Mesodermal cell (in vitro differentiated cells): Measurements from ENCODE around the gene IFNGR2.
"Not testable (repeated sequence)": the region's sequence is repeated elsewhere in the genome, so short reads cannot be mapped to it uniquely, and the experiment has no call there.

ENCODE experiments used
- H3K27ac ChIP-seq: 2 replicates; pipeline ENCODE4 v1.7.0; 2013; ENCODE audit warnings: mild to moderate bottlenecking, low read depth, low read length, moderate library complexity; ENCODE audit not compliant: severe bottlenecking
- H3K36me3 ChIP-seq: 2 replicates; pipeline ENCODE4 v1.7.1; 2013; ENCODE audit warnings: mild to moderate bottlenecking, low read length, moderate library complexity; ENCODE audit not compliant: control insufficient read depth, insufficient read depth
- H3K4me1 ChIP-seq: one replicate; pipeline ENCODE4 v1.7.1; 2013; ENCODE audit warnings: mild to moderate bottlenecking, low read length; ENCODE audit not compliant: insufficient read depth, control insufficient read depth, poor library complexity, severe bottlenecking
- H3K4me3 ChIP-seq: 2 replicates; pipeline ENCODE4 v1.7.0; 2013; ENCODE audit warnings: low read length, control low read depth, mild to moderate bottlenecking; ENCODE audit not compliant: insufficient read depth, poor library complexity, severe bottlenecking; ENCODE audit errors: extremely low read depth
- H3K9me3 ChIP-seq: 2 replicates; pipeline ENCODE4 v1.7.1; 2013; ENCODE audit warnings: mild to moderate bottlenecking, low read length, moderate library complexity; ENCODE audit not compliant: control insufficient read depth
- WGBS, 2 experiments: methylation state at CpG; one replicate each; pipeline ENCODE4 v1.1.5; 2013; ENCODE audit warnings: missing lambda C conversion rate in 2 of 2; ENCODE audit not compliant: insufficient coverage in 2 of 2; 5-methylcytosine and 5-hydroxymethylcytosine counted together

The IFNGR2 gene

DNA sequence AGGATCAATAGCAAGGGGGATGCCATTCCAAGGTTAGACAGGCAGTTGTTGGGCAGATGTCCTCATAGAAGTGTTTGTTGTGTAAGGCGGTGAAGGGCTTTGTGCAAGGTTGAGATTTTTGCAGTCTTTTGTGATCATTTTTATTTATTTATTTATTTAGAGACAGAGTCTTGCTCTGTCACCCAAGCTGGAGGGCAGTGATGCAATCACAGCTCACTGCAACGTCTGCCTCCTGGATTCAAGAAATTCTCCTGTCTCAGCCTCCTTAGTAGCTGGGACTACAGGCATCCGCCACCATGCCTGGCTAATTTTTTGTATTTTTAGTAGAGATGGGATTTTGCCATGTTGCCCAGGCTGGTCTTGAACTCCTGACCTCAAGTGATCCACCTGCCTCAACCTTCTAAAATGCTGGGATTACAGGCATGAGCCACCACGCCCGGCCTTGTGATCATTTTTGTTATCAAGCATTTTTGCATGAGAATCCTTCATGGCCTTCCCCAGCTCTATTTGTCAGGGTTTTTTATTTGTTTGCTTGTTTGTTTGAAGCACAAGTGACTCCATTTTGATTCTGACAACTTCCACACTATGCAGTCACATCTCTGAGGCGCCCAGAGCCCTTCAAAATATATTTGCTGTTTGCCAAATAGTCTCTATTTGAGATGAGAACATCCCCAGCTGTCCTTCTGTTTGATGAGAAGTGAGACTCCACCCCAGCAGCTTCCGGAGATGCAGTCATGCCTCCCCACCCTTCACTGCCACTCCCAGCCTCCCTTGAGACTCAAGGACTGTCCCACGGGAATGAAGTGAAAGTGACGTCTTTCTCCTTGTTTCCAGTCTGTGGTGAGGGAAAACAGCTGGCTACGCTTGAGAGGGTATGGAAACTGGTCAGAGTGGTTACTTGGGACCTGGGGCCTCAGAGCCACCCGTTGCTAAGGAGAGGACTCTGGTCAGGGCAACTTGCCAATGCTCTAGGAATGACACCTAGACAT lies 38.6 kb downstream of the IFNGR2 start:
- Histone ChIP-seq H3K36me3 (peaks cover 25% of the 10 kb centered on the region), H3K9me3 (no peaks in the 10 kb centered on the region), H3K27ac (no peak overlapping the region), H3K4me3 (no peak overlapping the region), H3K4me1 (no peaks in the 10 kb centered on the region)
- WGBS, 2 experiments: 92 to 100% methylated on average over 5 to 6 of the region's 11 CpGs

DNA sequence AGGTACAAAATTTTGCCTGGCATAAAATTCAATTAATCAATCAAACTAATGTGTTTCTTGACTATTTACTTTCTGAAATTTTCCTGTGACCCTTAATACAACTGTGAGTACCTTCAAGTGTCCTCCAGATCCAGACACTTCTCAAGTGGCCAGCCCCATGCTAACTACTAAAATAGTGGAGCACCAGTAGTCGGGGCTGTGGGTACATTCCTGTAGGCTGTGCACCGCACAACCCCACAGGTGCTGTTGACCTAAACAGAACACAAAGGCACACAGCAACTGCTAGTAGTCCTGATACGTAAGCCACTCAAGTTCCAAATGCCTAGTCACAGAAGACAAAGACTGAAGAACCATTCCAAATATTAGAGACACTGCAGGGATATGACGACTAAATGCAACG lies 40.0 kb downstream of the IFNGR2 start:
- 71% methylated on average over 1 to 2 of the region's 5 CpGs for WGBS, 2 experiments

GRCh38 chr21:33444499-33444898 lies 41.3 kb downstream of the IFNGR2 start:
- no peaks in the 10 kb centered on the region for H3K9me3 ChIP-seq
- no peak overlapping the region for H3K4me3 ChIP-seq
- no peaks in the 10 kb centered on the region for H3K4me1 ChIP-seq
- peaks cover 17% of the 10 kb centered on the region for H3K36me3 ChIP-seq
- WGBS, 2 experiments: 0% methylated on average over 1 of the region's 2 CpGs; no CpG with 5 or more reads in 1 of the 2 experiments
- no peak overlapping the region for H3K27ac ChIP-seq

More for the DNA sequence above, 40.0 kb downstream of the IFNGR2 start:
- H3K4me1 ChIP-seq: no peaks in the 10 kb centered on the region
- no peak overlapping the region for H3K4me3 ChIP-seq
- peaks cover 16% of the 10 kb centered on the region for H3K36me3 ChIP-seq
- H3K27ac ChIP-seq: no peak overlapping the region
- H3K9me3 ChIP-seq: no peaks in the 10 kb centered on the region

- H3K4me3 ChIP-seq, H3K4me1 ChIP-seq, H3K9me3 ChIP-seq, H3K27ac ChIP-seq: not testable (repeated sequence)
- 91 to 100% methylated on average over 3 to 6 of the region's 6 CpGs for WGBS, 2 experiments
- H3K36me3 ChIP-seq: peaks cover 17% of the 10 kb centered on the region
These were observed 43.4 kb downstream of the IFNGR2 start for GRCh38 chr21:33446620-33447019.

- no peaks in the 10 kb centered on the region for H3K9me3 ChIP-seq
- no peak overlapping the region for H3K27ac ChIP-seq
- H3K4me3 ChIP-seq: no peak overlapping the region
- H3K4me1 ChIP-seq: no peaks in the 10 kb centered on the region
- WGBS, 2 experiments: 100% methylated on average over 2 of the region's 4 CpGs; no CpG with 5 or more reads in 1 of the 2 experiments
- H3K36me3 ChIP-seq: peaks cover 10% of the 10 kb centered on the region
These were observed 46.4 kb downstream of the IFNGR2 start for GRCh38 chr21:33449616-33450015.

DNA sequence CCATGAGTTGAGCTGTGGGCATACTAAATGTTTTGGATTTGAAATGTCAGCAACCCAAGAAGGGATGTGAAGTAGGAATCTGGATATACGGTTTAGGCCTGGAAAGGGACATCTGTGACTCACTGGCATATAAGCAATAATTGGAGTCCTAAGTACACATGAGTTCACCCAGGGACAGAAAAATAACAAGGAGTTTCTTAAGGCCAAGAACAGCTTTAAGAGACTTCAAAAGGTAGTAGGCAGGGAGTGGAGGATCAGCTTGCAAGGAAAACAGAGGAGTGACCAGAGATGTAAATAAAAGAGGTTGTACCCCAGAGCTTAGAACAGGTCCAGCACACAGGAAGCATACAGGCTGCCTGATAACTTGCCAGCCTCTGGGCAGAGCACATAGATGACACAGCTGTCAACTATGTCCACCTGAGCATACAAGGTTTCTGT lies 48.4 kb downstream of the IFNGR2 start:
- no peak overlapping the region for H3K27ac ChIP-seq
- peaks cover 23% of the 10 kb centered on the region for H3K36me3 ChIP-seq
- no peaks in the 10 kb centered on the region for H3K4me1 ChIP-seq
- WGBS, 2 experiments: 93 to 100% methylated on average over 1 of the region's 1 CpG
- no peaks in the 10 kb centered on the region for H3K9me3 ChIP-seq
- no peak overlapping the region for H3K4me3 ChIP-seq

GRCh38 chr21:33452362-33452761 lies 49.1 kb downstream of the IFNGR2 start:
- Histone ChIP-seq H3K27ac (no peak overlapping the region), H3K9me3 (no peaks in the 10 kb centered on the region), H3K4me3 (no peak overlapping the region), H3K4me1 (no peaks in the 10 kb centered on the region), H3K36me3 (peaks cover 22% of the 10 kb centered on the region)
- WGBS, 2 experiments: 92 to 98% methylated on average over 3 of the region's 3 CpGs

DNA sequence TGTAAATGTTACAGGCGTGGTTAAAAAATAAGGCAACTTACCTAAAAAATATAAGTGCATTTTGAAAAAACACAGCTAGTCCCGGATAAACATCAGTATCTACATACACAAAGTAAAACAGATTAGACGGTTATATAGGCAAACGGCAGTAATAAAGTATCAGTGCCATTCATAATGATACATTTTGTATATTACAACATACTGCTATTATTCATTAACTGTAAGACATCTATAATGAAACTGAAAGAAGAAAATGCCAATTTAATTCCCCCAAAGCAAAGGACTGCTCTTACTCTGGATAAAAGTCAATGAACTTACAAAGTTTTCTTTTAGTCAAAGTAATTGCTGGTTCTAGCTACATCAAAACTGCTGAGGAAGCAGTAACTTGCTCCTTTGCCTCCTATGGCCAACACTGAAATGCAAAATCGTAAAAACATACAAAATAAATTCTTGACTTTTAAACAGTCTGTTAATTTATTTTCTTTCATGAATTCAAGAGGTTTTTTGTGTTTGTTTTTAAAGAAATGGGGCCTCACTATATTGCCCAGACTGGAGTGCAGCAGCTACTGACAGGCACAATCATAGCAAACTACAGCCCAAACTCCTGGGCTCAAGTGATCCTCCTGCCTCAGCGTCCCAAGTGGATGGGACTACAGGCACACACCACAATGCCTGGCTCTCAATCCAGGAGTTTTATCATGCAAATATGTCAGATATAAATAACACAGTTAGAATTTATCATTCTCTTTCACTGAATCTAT lies 52.7 kb downstream of the IFNGR2 start:
- 83% methylated on average over 1 of the region's 6 CpGs; no CpG with 5 or more reads in 1 of the 2 experiments for WGBS, 2 experiments
- Histone ChIP-seq H3K36me3 (peaks cover 22% of the 10 kb centered on the region), H3K27ac (no peak overlapping the region), H3K4me3 (no peak overlapping the region), H3K4me1 (no peaks in the 10 kb centered on the region), H3K9me3 (no peaks in the 10 kb centered on the region)

GRCh38 chr21:33458861-33459260 lies 55.6 kb downstream of the IFNGR2 start:
- Histone ChIP-seq H3K9me3 (no peaks in the 10 kb centered on the region), H3K36me3 (peaks cover 27% of the 10 kb centered on the region), H3K4me1 (no peaks in the 10 kb centered on the region), H3K4me3 (no peak overlapping the region), H3K27ac (no peak overlapping the region)
- 92 to 100% methylated on average over 3 of the region's 3 CpGs for WGBS, 2 experiments

DNA sequence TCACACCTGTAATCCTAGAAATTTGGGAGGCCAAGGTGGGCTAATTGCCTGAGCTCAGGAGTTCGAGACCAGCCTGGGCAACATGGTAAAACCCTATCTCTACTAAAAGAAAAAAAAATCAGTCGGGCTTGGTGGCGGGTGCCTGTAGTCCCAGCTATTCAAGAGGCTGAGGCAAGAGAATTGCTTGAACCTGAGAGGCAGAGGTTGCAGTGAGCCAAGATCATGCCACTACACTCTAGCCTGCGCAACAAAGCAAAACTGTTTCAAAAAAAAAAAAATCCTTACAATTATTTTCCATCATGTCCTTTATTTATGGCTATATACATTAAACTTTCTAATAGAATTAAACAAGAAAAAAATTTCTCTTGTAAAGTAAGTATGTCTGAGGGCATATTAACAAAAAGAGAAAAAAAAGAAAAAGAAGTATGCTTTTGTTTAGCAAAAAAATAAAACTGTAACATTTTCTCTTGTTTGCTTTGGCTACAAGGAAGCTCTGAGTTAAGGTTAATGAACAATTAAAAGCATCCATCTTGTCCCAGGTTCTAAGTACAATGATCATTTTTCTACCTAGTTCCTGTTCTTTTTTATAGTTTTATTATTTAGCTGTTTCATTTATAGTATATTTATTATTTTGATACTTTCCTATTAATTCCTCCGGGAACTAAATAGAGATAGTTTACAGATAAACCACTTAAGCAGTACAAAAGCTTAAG lies 58.5 kb downstream of the IFNGR2 start:
- H3K36me3 ChIP-seq: peaks cover 15% of the 10 kb centered on the region
- H3K4me1 ChIP-seq: no peaks in the 10 kb centered on the region
- no peak overlapping the region for H3K4me3 ChIP-seq
- H3K9me3 ChIP-seq: no peaks in the 10 kb centered on the region
- H3K27ac ChIP-seq: no peak overlapping the region
- 80 to 89% methylated on average over 2 to 3 of the region's 5 CpGs for WGBS, 2 experiments
